Stimulated activated naive CD8-positive, alpha-beta T cell treated with anti-CD3 and anti-CD28 coated beads, Interleukin-15, Interleukin-2, amounts not matched to agents 100 U/mL and 50 U/mL, for 24 hours (primary cell): ENCODE measurements around the gene PIGN.
"Not testable (repeated sequence)": the region's sequence is repeated elsewhere in the genome, so short reads cannot be mapped to it uniquely, and the experiment has no call there.

Experiments
- ATAC-seq: fragments of 150-1000 bp; cut with Tn5 transposase; one replicate; pipeline ENCODE4 v1.10.0; 2021
- DNase-seq: peaks from one replicate; pipeline ENCODE4 v3.0.0; 2021

Gene PIGN

DNA sequence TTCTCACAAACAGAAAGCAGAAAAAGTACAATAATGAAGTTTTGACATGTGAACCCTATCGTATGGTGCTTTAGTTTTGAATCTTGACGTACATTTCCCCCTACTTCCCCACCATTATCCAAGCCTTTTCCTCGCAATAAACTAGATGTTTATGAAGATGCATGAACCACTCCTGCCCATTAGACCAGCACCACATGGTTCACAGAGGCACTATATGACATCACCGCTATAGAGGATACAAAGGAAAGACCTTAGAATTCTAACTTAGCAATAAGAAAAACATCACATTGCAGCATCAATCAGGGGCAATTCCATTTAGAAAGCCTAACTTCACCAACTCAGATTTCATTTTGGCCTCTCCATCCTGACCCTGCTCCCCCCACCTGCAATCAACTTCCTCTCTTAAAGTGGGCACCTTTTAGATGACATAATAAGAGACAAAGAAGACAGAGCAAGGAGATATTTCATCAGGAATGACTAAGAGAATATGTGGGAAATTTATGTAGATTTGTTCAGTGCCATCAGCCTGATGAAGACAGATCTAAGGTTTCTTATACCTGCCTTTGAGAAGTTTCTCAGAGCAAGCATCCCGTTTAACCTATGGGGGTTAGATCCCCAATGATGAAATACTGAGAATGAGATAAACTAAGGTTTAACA, 124.9 kb downstream of the PIGN start:
- DNase-seq (no peak), ATAC-seq (no peak)

DNA sequence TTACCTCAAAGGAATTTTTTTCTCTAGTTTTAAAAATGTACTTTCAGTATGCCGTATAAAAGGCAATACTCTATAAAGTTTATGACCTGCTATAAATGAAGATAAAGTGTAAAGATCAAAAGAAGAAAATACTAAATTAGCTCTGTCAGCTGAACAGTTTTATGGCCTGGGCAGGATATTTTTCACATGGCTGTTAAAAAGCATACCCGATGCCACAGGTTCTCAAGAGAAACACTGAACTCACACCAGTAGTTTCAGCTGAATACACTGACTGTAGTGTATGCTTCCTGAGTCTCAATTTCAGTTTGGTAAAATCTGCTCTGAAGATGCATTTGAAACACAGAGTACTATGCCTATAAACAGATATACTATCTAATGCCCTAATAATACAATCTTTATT, 126.0 kb downstream of the PIGN start:
- DNase-seq: no peak
- no peak for ATAC-seq

DNA sequence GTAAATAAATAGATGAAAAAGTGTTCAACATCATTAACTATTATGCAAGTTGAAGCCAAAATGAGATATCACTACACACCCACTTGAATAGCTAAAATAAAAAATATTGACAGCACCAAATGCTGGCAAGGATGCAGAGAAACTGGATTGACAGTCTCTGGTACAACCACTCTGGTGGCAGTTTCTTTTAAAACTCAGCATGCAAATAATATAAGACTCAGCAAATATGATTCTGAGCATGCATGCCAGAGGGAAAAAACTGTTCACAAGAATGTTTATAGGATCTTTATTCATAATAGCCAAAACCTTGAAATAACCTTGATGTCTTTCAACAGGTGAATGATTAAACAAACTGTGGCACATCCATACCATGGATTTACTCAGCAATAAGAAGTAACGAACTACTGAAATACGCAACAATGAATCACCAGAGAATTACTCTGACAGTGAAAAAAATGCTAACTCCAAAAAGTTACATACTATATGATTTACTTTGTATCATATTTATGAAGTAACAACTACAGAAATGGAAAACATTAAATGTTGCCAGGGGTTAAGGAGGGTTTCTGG, 131.8 kb downstream of the PIGN start:
- DNase-seq: no peak
- ATAC-seq: no peak

DNA sequence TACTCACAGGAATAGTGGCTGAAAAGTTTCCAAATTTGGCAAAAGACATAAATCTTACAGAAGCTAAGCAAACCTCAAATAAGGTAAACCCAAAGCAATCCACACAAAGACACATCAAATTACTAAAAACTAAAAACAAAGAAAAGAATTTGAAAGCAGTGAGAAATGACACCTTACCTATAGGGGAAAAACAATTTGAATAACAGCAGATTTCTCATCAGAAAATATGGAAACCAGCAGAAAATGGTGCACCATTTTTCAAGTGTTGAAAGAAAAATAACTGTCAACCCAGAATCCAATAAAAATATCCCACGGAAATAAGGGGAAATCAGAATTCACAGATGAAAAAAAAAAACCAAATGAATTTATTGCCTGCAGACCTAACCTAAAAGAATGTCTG, 138.6 kb downstream of the PIGN start:
- ATAC-seq: no peak
- DNase-seq: no peak

DNA sequence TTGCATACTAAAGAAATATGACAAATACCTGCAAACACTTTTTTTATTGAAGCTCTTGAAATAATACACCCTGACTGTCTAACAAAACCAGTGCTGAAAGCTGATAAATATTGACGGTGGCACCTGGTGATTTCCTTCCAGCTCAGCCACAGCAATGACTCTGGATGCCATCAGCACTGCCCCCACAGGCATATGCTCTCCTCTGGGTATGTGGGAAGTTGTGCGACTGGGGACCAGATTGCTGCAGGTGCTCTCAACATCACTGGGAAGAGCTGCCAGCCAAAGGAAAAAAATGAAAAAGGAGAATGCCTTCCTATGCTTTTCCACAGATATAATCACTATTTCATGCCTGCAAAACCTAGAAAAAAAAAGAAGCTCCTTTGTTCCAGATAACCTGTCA, 141.5 kb downstream of the PIGN start:
- ATAC-seq (no peak), DNase-seq (no peak)

DNA sequence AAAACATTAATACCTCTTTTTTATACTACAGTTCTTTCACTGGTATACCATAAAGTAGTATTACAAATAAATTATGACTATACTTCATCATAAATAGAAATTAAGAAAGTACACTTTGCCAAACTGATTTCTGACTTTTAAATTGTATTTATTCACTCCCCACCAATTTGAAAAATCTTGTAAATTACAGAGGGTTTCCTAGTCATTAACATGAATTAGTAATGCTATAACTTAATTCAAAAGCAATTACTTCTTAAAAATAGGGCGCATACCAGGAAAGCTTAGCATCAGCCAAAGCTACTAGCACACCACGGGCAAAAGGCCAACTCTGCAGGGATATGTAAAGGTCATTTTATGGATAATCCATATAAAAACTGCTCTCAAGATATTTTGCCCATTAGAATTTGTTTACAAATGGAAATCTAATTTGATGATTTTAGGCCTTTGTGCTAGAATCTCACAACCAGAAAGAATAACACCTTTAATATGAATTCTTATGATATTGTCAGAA, 142.3 kb downstream of the PIGN start:
- DNase-seq (no peak), ATAC-seq (no peak)

DNA sequence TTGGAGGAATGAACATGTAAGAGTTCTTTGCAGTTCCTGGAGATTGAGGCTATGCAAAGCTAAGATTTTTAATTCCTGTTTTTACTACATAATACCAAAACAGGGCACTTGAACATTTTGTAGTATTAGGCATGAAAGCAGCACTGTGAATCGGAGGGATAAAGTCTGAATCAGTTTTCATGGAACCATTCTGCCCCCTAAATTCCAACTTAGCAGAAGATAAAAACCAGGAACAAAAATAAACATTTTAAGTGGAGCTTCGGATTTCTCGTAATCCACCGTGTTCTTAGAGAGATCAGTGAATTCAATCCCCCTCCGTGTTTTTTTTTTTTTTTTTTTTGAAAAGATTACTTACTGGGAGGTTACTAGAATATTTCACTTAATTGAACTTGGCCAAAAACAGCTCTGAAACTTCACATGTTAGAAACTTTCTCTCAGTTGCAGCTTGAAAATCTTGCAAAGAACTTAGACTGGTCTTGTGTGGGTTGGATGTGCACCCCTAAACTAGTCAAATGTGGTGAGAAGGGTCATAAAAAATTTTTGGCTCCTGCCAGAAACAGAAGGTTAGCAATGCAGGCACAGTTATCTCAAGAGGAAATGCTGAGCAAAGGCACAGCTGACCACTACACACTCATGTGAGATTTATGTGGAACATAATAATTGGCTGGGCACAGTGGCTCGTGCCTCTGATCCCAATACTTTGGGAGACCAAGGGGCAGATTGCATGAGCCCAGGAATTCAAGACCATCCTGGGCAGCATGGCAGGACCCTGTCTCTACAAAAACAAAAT, 148.7 kb downstream of the PIGN start:
- ATAC-seq (no peak), DNase-seq (no peak)

DNA sequence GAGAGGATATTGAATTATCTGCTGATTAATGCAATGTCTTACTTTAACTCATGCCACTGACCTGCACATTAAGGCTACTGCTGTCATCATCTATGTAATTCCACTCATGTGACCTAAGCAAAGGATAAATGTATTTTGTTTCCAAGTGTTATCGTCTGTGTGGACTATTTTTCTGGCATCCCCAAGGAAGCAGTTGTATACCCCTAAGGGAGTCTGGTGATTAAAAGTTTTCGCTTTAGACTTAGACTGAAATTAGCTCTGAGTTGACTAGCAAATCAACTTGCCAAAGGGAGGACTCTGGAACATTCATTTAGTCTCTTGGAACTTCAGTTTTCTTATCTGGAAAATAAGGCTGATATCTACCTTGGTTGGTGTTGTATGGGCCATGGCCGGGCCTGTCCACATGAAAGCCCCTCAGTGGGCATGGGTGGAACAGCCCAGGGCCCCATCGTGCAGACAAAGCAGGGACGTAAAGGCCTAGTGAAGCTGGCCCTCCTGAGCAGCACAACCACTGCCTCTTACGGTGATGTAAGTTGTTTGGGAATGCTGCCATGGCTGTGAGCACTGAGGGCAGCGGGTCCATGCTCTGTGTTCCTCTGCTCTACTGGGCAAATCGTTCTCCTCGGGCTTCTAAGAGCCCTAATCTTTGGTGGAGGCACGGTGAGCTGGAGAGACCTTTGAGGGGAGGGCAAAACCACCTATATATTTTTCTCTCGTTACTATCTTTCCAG, 149.7 kb downstream of the PIGN start:
- DNase-seq: no peak
- ATAC-seq: no peak

DNA sequence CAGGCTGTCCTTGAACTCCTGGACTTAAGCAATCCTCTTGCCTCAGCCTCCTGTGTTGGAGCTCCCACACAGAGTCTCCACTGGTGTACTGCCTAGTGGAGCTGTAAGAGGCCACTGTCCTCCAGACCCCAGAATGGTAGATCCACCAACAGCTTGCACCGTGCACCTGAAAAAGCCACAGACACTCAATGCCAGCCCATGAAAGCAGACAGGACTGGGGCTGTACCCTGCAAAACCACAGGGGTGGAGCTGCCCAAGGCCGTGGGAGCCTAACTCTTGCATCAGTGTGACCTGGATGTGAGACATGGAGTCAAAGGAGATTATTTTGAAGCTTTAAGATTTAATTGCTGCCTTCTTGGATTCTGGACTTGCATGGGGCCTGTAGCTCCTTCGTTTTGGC, 152.6 kb downstream of the PIGN start:
- not testable (repeated sequence) for DNase-seq, ATAC-seq

DNA sequence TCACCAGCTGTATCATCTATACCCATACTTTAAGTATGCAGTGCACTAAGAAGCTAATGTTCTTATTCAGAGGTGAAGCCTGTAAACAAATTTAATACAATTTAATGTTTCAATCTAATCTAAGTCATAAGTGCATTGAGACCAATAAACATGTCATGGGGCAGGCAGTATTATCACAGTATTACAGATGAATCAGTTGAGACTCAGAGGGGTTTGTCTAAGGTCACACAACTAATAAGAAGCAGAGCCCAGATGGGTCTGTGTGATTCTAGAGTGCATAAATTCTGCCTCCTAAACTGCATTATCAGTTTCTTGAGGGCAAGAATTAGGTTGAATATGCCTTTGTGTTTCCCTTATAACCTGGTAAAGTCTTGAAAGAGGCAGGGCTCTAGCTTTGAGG, 153.1 kb downstream of the PIGN start:
- DNase-seq: no peak

DNA sequence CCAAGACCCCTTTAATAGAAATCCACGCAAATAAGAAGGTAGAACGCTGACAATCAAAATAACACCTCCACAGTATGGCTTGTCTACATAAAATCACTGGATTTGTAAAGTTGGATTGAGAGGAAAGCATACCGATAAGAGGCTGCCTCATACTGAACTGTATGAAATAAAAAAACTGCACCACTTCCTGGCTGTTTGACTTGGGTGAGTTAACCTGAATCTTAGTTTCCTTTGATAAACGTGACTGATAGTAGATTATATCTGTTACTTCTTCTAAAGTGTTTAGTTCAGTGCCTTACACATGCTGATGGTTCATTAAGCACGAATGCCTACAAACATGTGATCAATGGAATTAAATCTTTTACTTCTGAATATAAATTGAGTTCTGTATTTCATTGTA, 153.6 kb downstream of the PIGN start:
- DNase-seq (no peak), ATAC-seq (no peak)

More for the DNA sequence above, 153.1 kb downstream of the PIGN start:
- no peak for ATAC-seq

DNA sequence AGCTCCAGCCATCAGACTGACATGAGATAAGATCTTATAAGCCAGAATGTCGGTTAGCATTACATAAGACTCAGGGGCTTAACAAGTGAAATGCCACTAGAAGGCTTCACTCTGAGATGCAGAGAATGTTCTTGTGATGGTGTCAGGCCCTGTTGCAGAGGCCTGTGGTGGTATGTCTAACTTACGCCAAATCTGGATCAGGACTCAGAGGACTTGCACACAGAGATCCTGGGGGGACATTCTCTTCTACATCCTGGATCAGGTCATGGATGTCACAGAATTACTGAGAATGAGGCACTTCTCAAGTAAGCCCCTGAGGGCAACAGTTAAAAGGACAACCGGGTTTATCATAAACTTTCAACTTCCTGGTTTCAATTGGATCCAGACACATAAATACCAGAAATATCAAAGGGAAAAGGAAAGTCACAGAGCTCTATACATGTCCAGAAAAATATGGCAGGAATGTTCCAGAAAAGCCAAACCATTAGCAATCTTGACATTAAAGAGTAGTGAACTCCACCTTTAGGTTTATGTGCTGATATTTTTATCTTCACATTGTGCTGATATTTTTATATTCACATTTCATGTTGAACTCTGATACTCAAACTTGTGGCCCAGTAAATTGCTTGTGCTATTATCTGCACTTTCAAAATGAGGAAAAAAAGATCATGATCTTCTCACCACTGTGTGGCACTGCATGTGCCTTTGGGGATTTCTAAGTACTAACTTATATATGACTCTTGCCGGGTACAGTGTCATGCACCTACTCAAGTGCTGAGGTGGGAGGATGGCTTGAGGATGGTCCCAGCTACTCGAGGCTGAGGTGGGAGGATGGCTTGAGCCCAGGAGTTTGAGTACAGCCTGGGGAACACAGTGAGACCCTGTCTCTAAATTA, 156.5 kb downstream of the PIGN start:
- no peak for ATAC-seq
- no peak for DNase-seq

DNA sequence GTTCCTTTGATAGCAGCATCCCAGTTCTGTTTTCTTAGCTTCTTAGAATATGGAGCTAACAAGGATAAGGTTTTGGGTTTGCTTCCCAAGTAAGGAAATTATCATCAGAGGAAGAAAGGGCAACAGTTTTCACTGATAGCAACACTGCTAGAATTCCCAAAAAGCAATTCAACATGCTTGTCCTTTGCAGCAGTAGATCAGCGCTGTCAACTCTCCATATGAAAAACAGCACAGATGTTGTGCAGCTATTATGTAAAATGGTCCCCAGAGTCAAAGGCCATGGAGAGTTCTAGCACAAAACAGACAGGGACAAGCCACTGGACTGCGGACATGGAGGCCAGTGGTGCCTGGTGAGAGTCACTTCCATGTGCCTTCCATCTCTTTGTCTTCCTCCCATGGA, 158.1 kb downstream of the PIGN start:
- ATAC-seq (no peak), DNase-seq (no peak)

DNA sequence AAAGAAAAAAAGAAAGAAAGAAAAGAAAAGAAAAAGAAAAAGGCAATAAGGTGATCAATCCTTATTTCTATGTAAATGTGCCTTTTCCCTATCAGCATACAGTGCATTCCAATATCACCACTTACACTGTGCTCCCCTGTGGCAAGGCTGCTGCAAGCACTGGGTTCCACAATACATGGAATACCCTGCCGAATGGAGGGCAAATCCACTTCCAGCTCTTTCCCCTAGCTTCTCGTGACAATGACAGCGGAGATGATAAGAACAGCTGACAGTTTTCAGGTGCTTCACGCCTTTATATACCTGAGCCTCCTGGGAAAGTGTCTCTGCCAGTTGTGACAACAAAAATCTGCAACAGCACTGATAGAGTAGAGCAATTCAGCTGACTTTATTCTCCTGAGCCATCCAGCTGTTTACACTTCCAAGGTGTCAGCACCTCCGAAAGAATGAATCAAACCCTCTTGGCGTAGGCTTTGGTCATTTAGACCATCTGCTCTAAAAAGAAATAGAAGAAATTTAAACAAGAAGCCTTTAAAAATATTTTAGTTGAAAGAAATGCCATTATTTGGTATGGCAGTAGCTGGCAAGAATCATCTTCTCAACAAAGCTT, 158.8 kb downstream of the PIGN start:
- ATAC-seq (no peak), DNase-seq (no peak)

DNA sequence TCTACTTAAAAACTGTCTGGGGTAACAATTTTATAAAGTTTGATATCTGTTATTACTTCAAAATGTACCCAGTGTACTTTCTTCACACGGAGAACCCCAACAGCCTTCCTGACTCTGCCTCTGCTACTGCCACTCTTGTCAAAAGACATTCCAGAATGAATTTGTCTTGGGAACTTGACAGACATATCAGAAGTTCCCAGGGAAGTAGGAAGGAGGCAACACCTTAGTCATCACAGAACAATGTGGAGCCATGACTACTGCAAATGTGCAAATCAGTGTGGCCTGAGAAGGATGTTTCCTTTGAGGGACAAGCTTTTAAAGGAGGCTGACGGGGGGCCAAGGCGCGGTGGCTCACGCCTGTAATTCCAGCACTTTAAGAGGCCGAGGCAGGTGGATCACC, 160.3 kb downstream of the PIGN start:
- no peak for DNase-seq
- no peak for ATAC-seq

DNA sequence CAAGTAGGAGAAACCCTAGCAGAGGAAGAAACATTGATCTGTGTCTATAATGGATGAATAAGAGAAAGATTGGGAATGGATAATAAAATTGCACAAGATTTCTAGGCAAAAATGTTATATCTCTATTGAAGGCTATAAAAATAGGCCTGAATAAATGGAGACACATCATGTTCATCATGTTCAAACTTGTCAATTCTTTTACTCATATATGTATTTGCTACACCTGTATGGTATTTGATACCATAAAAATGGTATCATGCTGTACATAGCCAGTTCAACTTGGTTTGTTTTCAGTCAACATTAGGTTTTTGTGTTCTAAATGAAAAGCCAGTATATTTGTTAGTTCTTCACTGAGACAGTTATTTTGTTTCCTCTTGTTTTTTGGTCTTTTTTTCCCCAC, 161.9 kb downstream of the PIGN start:
- ATAC-seq (no peak), DNase-seq (no peak)

DNA sequence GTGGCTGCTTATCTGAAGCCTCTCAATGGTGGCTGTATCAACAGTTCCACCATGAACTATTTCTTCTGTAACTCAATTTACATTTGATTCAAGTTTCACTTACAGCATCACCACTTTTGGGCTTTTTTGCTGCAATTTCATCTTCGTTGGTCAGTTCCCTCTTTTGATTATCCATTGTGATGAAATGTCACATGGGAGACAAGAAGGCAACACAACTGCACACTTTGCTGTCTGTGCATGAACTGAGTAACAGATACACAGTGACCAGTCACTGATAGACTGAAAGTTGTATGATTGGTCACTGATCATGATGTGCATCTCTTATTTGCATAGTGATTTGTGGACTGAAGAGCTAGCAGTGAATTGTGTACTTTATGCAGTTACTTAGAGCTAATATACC, 163.3 kb downstream of the PIGN start:
- no peak for ATAC-seq
- DNase-seq: no peak

DNA sequence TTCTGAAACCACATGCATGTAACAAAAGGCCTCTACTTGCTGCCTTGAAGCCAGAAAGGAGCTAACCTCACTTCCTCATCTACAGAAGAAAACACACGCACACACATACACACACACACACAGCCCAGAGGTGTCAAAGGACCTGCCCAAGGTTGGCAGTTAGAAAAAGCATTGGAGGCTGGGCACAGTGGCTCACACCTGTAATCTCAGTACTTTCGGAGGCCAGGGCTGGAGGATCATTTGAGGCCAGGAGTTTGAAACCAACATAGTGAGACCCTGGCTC, 168.2 kb downstream of the PIGN start:
- ATAC-seq: no peak
- DNase-seq: no peak

DNA sequence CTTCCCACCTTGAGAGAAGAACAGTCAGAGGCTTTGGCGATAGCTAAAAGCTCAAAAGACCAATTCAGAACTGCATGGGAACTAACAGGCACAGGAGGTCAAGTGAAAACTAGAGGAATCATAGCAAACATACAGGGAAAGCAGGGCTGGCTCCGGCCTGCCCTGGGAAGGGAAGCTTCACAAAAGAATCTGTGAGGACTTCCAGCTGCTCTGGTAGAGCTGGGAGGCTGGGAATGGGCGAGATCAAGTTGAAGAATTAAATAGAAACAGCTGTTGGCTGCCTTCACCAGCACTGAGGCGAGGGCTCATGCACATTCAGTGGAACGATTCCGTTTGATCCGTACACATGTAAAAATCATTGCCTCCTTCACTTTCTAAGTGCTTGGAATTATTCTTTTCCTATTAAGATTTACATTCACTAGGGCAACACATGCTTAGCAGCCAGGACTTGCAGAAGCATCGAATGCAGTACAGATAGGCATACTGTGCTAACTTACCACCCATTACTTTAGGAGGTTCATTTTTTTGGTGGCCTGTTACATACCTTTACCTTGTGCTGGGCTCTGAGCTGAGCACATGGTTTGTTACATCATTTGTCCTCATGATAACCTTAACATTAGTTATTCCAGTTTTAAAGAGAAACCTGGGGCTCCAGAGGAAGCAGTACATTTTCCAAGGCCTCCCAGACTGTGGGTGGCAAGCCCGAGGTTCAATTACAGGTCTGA, 168.7 kb downstream of the PIGN start:
- DNase-seq (no peak), ATAC-seq (no peak)

DNA sequence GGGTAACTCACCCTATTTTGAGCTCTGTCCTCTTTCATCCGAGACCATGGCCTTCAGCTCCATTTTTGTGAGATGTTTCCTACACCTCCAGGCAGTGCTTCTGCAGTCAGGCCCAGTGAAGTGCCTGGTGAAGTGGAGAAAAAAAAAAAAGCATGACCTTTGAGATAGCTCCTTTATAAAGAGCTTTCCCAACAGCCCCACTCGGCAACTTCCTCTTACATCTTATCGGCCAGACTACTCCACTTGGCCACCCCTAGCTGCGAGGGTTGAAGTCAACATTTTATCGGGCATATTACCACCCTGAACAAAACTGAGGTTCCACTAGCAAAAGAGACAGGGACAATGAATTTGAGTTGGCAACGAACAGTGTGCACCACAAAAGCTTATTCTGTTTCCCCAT, 169.2 kb downstream of the PIGN start:
- ATAC-seq: no peak
- no peak for DNase-seq

DNA sequence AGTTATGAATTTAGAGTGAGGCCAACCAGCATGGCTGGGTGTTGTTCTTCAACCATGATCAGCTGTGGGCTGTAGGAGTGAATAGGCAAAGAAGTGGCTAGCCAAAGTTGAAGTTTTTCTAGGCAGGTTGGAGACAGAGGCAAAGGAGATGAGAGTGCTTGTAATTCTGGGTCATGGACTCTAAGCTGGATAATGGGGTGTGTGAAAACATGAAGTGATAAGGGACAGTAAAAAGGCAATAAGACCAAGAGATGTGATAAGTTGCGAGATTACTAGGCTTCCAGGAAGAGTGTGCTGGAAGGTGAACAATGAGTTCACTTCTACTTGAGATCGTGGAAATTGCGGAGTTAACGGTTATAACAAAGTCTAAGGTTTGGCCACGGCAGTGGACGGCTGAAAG, 175.4 kb downstream of the PIGN start:
- ATAC-seq: no peak
- no peak for DNase-seq
